Measurements from ENCODE around the gene PHC2. TPM values are rescaled to one million over a fixed set of nuclear protein-coding genes. Genes with fewer than 3 reads are reported as not detected.

Gene PHC2
- total and polyA plus RNA-seq, 2 of the 13 experiments (the other 11 are each of a cell fraction or from before 2014, with no cell fraction given): 52.5 to 84.9 TPM

DNA sequence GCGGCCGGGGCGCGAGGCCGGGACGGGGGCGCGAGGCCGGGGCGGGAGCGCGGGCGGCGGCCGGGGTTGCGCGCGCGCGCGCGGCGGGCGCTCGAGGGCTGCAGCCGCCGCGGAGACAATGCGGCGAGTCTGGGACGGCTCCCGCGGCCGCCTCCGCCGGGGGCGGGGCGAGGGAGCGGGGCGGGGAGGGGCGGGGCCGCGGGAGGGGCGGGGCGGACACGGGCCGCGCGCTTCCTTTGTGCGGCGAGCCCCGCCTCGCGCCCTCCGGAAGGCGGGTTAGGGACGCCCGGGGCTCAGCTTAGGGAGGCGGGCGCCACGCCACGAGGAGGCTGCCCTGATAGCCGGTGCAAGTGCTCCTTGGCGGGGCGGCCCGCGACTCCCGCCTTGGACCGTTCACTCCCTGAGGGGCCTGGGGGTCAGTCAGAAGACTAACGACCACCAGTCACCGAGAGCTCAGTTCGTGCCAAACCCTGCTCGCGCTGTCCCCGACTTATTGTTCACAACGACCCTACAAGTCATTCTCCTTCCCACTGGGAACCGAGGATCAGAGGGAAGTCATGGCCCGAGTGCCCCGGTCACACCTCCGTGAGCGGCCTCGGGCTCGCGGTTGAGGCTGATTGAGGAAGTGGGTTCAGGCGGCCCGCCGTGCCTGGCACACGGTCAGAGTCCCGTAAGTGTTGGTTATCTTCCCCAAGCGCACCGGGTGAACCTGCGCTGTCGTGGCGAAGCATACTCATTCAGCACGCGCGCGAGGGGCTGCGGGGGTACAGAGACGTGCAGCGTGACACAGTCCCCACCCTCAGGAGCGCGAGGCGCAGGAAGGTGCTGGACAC is 80.9 kb downstream of the PHC2 start (continued):
- TF ChIP-seq, protein P1, sequence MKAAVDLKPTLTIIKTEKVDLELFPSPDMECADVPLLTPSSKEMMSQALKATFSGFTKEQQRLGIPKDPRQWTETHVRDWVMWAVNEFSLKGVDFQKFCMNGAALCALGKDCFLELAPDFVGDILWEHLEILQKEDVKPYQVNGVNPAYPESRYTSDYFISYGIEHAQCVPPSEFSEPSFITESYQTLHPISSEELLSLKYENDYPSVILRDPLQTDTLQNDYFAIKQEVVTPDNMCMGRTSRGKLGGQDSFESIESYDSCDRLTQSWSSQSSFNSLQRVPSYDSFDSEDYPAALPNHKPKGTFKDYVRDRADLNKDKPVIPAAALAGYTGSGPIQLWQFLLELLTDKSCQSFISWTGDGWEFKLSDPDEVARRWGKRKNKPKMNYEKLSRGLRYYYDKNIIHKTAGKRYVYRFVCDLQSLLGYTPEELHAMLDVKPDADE (CRISPR knock-in tag; IDR thresholded peaks at IDR 0.05): no peak
- TF ChIP-seq PHF21A (CRISPR knock-in tag; IDR thresholded peaks at IDR 0.05): no peak
- peak; percentile 73 for TF ChIP-seq RXRA (CRISPR knock-in tag; IDR thresholded peaks at IDR 0.05)
- peak; percentile 90; the same call in 1 of the 2 replicates for TF ChIP-seq ZNF431 (CRISPR knock-in tag; IDR thresholded peaks at IDR 0.05; ENCODE audit: borderline replicate concordance, low read depth)
- TF ChIP-seq MYNN (CRISPR knock-in tag; IDR thresholded peaks at IDR 0.05; ENCODE audit: low read depth): no peak; the same call in 1 of the 2 replicates
- no peak for TF ChIP-seq SETDB1 (CRISPR knock-in tag; IDR thresholded peaks at IDR 0.05; ENCODE audit: borderline replicate concordance)
- TF ChIP-seq, protein P2, sequence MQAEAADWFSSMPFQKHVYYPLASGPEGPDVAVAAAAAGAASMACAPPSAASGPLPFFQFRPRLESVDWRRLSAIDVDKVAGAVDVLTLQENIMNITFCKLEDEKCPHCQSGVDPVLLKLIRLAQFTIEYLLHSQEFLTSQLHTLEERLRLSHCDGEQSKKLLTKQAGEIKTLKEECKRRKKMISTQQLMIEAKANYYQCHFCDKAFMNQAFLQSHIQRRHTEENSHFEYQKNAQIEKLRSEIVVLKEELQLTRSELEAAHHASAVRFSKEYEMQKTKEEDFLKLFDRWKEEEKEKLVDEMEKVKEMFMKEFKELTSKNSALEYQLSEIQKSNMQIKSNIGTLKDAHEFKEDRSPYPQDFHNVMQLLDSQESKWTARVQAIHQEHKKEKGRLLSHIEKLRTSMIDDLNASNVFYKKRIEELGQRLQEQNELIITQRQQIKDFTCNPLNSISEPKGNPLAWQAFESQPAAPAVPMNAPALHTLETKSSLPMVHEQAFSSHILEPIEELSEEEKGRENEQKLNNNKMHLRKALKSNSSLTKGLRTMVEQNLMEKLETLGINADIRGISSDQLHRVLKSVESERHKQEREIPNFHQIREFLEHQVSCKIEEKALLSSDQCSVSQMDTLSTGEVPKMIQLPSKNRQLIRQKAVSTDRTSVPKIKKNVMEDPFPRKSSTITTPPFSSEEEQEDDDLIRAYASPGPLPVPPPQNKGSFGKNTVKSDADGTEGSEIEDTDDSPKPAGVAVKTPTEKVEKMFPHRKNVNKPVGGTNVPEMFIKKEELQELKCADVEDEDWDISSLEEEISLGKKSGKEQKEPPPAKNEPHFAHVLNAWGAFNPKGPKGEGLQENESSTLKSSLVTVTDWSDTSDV (CRISPR knock-in tag; IDR thresholded peaks at IDR 0.05): no peak
- peak; percentile 71 for TF ChIP-seq ZNF781 (CRISPR knock-in tag; IDR thresholded peaks at IDR 0.05; ENCODE audit: borderline replicate concordance, not compliant biosample characterization)
- peak; percentile 51; the same call in 1 of the 2 replicates for TF ChIP-seq ZNF446 (CRISPR knock-in tag; IDR thresholded peaks at IDR 0.05)
- TF ChIP-seq HINFP (CRISPR knock-in tag; IDR thresholded peaks at IDR 0.05; ENCODE audit: low read depth): no peak
- TF ChIP-seq RFXAP (CRISPR knock-in tag; IDR thresholded peaks at IDR 0.05; ENCODE audit: borderline replicate concordance): no peak
- TF ChIP-seq, protein P3, sequence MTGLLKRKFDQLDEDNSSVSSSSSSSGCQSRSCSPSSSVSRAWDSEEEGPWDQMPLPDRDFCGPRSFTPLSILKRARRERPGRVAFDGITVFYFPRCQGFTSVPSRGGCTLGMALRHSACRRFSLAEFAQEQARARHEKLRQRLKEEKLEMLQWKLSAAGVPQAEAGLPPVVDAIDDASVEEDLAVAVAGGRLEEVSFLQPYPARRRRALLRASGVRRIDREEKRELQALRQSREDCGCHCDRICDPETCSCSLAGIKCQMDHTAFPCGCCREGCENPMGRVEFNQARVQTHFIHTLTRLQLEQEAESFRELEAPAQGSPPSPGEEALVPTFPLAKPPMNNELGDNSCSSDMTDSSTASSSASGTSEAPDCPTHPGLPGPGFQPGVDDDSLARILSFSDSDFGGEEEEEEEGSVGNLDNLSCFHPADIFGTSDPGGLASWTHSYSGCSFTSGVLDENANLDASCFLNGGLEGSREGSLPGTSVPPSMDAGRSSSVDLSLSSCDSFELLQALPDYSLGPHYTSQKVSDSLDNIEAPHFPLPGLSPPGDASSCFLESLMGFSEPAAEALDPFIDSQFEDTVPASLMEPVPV (CRISPR knock-in tag; IDR thresholded peaks at IDR 0.05): peak; percentile 84; the same call in 1 of the 2 replicates
- TF ChIP-seq, protein P4, sequence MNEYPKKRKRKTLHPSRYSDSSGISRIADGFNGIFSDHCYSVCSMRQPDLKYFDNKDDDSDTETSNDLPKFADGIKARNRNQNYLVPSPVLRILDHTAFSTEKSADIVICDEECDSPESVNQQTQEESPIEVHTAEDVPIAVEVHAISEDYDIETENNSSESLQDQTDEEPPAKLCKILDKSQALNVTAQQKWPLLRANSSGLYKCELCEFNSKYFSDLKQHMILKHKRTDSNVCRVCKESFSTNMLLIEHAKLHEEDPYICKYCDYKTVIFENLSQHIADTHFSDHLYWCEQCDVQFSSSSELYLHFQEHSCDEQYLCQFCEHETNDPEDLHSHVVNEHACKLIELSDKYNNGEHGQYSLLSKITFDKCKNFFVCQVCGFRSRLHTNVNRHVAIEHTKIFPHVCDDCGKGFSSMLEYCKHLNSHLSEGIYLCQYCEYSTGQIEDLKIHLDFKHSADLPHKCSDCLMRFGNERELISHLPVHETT (CRISPR knock-in tag; conservative IDR thresholded peaks at IDR 0.05): peak; percentile 62; the same call in 1 of the 2 replicates
- peak; percentile 67; the same call in 1 of the 2 replicates for TF ChIP-seq IKZF5 (CRISPR knock-in tag; IDR thresholded peaks at IDR 0.05)
- no peak for TF ChIP-seq TCF7L2 (IDR thresholded peaks at IDR 0.05; ENCODE audit: low read depth, low read length)
- peak; percentile 53; the same call in 1 of the 2 replicates for TF ChIP-seq CBX5 (CRISPR knock-in tag; IDR thresholded peaks at IDR 0.05; ENCODE audit: borderline replicate concordance)
- TF ChIP-seq GATAD2A (CRISPR knock-in tag; IDR thresholded peaks at IDR 0.05): no peak

All from HepG2 (cell line).